Activated T-cell treated with anti-CD3 and anti-CD28 coated beads, Interleukin-2, amount 50 U/mL, for 4 hours (primary cell): ENCODE measurements around the gene CASP3. TPM values are rescaled to one million over a fixed set of nuclear protein-coding genes. Genes with fewer than 3 reads are reported as not detected.
"Not testable (repeated sequence)": the region's sequence is repeated elsewhere in the genome, so short reads cannot be mapped to it uniquely, and the experiment has no call there.

ENCODE experiments used
- ATAC-seq, 2 donors: fragments of 200-7000 bp; cut with Tn5 transposase; one replicate each; pipeline ENCODE4 v1.10.0; 2021
- DNase-seq: peaks from one replicate; pipeline ENCODE4 v3.0.0-alpha.2; 2020
- H3K27me3 Mint-ChIP-seq: one replicate; pipeline ENCODE4 v1.8.0; 2021; ENCODE audit warnings: low read depth, mixed read lengths
- H3K36me3 Mint-ChIP-seq: one replicate; pipeline ENCODE4 v1.8.0; 2022; ENCODE audit warnings: mixed read lengths; ENCODE audit not compliant: insufficient read depth
- H3K4me1 Mint-ChIP-seq: one replicate; pipeline ENCODE4 v1.8.0; 2021; ENCODE audit warnings: low read depth, mixed read lengths
- H3K4me3 Mint-ChIP-seq: one replicate; pipeline ENCODE4 v1.8.0; 2021; ENCODE audit warnings: mild to moderate bottlenecking, moderate library complexity, mixed read lengths
- H3K9me3 Mint-ChIP-seq: one replicate; pipeline ENCODE4 v1.8.0; 2021; ENCODE audit warnings: mixed read lengths
- total RNA-seq, 3 donors: library from RNA; stranded (reverse); gene quantifications; one replicate each; pipeline ENCODE4 v1.2.1, GENCODE V29; 2021

CASP3 gene
- total RNA-seq, 3 donors from 2014 or later = 38.0 to 39.5 (median 38.6) TPM

- peaks cover 17% of the 10 kb centered on the region for H3K4me1 Mint-ChIP-seq
- not testable (repeated sequence) for H3K4me3 Mint-ChIP-seq
These were observed 3.4 kb upstream of the CASP3 start for GRCh38 chr4:184652681-184653080.

DNA sequence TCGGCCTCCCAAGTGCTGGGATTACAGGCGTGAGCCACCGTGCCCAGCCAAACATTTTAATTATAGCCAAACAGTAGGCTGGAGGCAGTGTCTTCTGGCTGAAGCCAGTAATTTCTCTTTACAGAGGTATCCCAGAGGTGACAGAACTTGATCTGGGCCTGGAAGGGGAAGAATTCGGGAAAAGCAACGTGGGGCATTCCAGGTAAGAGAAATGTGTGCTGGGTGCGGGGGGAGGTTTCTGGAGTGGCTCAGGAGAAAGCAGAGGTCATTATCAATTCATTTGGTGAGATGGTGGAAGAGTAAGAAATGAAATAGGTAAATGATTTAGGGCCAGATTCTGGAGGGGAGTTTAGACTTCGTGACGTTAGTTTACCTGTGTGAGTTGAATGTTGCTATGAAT, 2.7 kb upstream of the CASP3 start:
- Mint-ChIP-seq H3K9me3 (no peaks in the 10 kb centered on the region), H3K4me3 (no peak overlapping the region), H3K36me3 (peaks cover 4% of the 10 kb centered on the region), H3K27me3 (no peaks in the 10 kb centered on the region), H3K4me1 (peaks cover 25% of the 10 kb centered on the region)
- ATAC-seq (no peak), DNase-seq (no peak)

More at GRCh38 chr4:184652681-184653080, 3.4 kb upstream of the CASP3 start:
- H3K9me3 Mint-ChIP-seq, H3K27me3 Mint-ChIP-seq, DNase-seq, H3K36me3 Mint-ChIP-seq, ATAC-seq: not testable (repeated sequence)

DNA sequence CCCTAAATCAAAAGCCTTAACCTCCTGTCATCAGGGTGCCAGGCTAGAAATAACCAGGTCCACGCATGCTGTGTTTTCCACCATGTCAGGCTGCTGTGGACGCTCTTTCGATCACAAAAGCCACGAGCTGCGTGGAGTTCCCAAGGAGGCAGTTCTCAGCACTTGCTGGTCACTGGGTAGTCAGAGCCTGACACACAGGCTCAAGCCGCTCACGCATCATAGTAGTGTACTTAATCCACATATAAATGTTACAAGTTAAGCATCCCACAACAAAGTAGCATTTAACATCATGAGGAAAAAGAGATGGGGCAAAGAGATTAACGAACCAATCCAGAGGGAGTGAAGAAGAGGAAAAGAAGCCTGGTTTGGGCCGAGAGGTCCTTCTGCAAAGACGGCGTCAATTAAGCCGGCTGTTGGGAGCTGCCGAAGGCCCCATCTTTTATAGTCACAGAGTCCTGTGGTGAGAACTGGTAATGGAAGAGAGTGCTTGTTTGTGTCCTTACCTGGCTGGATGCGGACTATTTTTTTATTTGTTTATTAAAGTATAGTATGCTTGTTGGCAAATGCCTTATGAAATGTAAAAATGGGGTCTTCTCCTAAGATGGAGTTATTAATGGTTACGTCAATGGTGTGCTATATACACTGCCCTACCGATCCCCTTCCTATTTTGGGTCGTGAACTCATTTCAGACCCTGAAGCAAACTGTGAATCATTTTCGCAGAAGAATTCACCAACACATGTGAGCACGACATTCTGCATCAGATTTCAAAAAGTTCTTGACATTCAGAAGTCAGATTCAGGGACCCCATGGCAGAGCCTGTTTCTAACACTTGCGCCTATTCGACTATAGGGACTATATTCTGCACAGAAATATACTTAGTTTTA, 966 bp upstream of the CASP3 start:
- Mint-ChIP-seq H3K9me3 (no peaks in the 10 kb centered on the region), H3K27me3 (no peaks in the 10 kb centered on the region), H3K36me3 (peaks cover 6% of the 10 kb centered on the region), H3K4me3 (peak overlapping the region; percentile 85), H3K4me1 (peaks cover 40% of the 10 kb centered on the region)
- DNase-seq (peak; percentile 11), ATAC-seq (peak; percentile 3 to 6)

GRCh38 chr4:184648313-184649025, 778 bp downstream of the CASP3 start:
- H3K4me1 Mint-ChIP-seq = peaks cover 51% of the 10 kb centered on the region
- peak overlapping the region; percentile 97 for H3K4me3 Mint-ChIP-seq
- H3K27me3 Mint-ChIP-seq = no peaks in the 10 kb centered on the region
- no peaks in the 10 kb centered on the region for H3K9me3 Mint-ChIP-seq
- DNase-seq = peak; percentile 20
- H3K36me3 Mint-ChIP-seq = peaks cover 15% of the 10 kb centered on the region
- peak; percentile 27 to 34 for ATAC-seq

- Mint-ChIP-seq H3K27me3 (no peaks in the 10 kb centered on the region), H3K4me3 (peak overlapping the region; percentile 97), H3K36me3 (peaks cover 15% of the 10 kb centered on the region), H3K9me3 (no peaks in the 10 kb centered on the region), H3K4me1 (peaks cover 51% of the 10 kb centered on the region)
- ATAC-seq (no peak), DNase-seq (no peak)
These were observed 1.3 kb downstream of the CASP3 start for GRCh38 chr4:184648054-184648312.

GRCh38 chr4:184647266-184648053, 1.8 kb downstream of the CASP3 start:
- ATAC-seq = no peak
- H3K4me3 Mint-ChIP-seq = peak overlapping the region; percentile 97
- DNase-seq = no peak
- no peaks in the 10 kb centered on the region for H3K9me3 Mint-ChIP-seq
- H3K4me1 Mint-ChIP-seq = peaks cover 53% of the 10 kb centered on the region
- H3K36me3 Mint-ChIP-seq = peaks cover 15% of the 10 kb centered on the region
- no peaks in the 10 kb centered on the region for H3K27me3 Mint-ChIP-seq

- H3K4me1 Mint-ChIP-seq = peaks cover 65% of the 10 kb centered on the region
- no peak for ATAC-seq
- H3K9me3 Mint-ChIP-seq = no peaks in the 10 kb centered on the region
- no peak for DNase-seq
- H3K4me3 Mint-ChIP-seq = peak overlapping the region; percentile 97
- H3K36me3 Mint-ChIP-seq = peaks cover 22% of the 10 kb centered on the region
- no peaks in the 10 kb centered on the region for H3K27me3 Mint-ChIP-seq
These were observed 3.2 kb downstream of the CASP3 start for GRCh38 chr4:184645904-184646610.

DNA sequence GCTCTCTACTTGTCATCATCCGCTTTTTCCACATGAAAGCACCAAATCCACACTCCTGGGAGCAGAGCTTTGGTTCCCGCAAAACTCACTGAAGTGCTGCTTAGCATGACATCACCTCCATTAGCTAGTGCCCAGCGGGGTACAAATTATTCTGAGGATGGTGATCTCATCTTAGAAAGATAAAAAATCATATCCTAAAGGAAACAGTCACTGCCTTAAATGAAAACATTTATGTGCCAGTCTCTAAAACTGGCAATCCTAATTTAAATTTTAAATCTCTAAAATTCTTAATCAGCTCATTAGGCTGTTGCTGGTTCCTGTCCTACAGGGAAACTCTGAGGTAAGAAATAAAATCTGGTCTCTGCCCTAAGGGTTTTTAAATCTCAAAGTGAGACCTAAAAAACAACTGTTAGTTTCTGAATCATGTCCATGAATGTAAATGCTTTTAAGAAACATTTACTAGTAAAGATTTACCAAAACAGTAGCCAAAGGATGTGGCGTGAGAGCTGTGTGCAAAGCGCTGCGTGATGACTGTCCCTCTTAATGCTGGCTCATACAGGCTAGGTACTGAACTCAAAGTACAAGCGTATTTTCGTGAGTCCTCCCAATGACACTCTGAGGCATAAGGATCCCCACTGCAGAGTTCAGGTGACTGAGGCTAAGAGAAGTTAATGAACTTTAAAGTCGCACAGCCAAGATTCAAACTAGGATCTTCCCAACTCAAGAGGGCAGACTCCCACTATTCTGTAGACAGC, 4.5 kb downstream of the CASP3 start:
- no peak overlapping the region for H3K4me3 Mint-ChIP-seq
- no peak for ATAC-seq
- no peak for DNase-seq

DNA sequence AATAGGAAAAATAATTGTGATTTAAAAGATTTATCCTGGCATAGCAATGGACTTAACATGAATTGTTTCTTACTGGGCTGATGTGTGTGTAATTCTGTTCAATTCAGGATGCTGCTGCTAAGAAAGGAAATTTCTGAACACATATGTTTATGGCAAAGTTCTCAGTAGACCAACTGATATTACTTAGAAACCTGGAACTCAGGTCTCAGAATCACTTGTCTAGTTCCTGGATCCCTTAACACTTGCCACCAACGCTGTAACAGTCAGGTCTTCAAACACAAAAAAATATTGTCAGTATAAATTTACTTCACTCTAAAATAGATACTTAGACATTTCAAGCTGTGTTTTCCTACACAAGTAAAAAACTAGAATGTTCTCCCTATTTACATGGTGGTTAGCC, 5.5 kb downstream of the CASP3 start:
- no peak overlapping the region for H3K4me3 Mint-ChIP-seq
- DNase-seq = no peak
- H3K36me3 Mint-ChIP-seq = peaks cover 35% of the 10 kb centered on the region
- no peak for ATAC-seq
- peaks cover 75% of the 10 kb centered on the region for H3K4me1 Mint-ChIP-seq
- no peaks in the 10 kb centered on the region for H3K27me3 Mint-ChIP-seq
- H3K9me3 Mint-ChIP-seq = no peaks in the 10 kb centered on the region

More for the DNA sequence above, 4.5 kb downstream of the CASP3 start:
- peaks cover 67% of the 10 kb centered on the region for H3K4me1 Mint-ChIP-seq
- H3K9me3 Mint-ChIP-seq = no peaks in the 10 kb centered on the region
- H3K36me3 Mint-ChIP-seq = peaks cover 29% of the 10 kb centered on the region
- no peaks in the 10 kb centered on the region for H3K27me3 Mint-ChIP-seq

DNA sequence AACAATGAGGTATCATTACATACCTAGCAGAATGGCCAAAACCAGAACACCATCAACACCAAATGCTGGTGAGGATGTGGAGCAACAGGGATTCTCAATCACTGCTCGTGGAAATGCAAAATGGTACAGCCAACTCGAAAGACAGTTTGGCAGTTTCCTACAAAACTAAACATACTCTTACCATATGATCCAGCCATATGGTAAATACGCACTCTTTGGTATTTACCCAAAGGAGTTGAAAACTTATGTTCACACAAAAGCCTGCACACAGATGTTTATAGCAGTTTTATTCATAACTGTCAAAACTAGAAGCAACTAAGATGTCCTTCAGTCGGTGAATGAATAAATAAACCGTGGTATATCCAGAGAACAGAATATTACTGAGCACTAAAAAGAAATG, 7.8 kb downstream of the CASP3 start:
- no peak for ATAC-seq
- Mint-ChIP-seq H3K4me3 (no peak overlapping the region), H3K9me3 (no peaks in the 10 kb centered on the region), H3K4me1 (peaks cover 58% of the 10 kb centered on the region), H3K36me3 (peaks cover 41% of the 10 kb centered on the region), H3K27me3 (no peaks in the 10 kb centered on the region)
- no peak for DNase-seq

- Mint-ChIP-seq H3K9me3 (no peaks in the 10 kb centered on the region), H3K27me3 (no peaks in the 10 kb centered on the region), H3K4me1 (peaks cover 54% of the 10 kb centered on the region), H3K4me3 (no peak overlapping the region), H3K36me3 (peaks cover 41% of the 10 kb centered on the region)
- DNase-seq (no peak), ATAC-seq (no peak)
These were observed 8.2 kb downstream of the CASP3 start for GRCh38 chr4:184641022-184641421.

DNA sequence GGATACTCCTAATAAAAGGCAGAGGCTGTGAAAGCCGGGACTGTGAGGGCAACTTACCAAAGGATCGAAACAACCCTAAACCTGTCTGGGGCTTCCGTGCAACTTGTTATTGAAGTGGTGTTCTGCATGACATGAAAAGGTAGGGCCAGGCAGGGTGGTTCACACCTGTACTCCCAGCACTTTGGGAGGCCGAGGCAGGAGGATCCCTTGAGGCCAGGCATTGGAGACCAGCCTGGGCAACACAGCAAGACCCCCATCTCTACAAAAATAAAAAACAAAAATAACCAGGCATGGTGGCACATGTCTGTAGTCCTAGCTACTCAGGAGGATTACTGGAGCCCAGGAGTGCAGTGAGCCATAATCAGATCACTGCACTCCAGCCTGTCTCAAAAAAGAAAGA, 12.3 kb downstream of the CASP3 start:
- Mint-ChIP-seq H3K4me1 (peaks cover 33% of the 10 kb centered on the region), H3K36me3 (peaks cover 49% of the 10 kb centered on the region), H3K4me3 (no peak overlapping the region), H3K9me3 (no peaks in the 10 kb centered on the region), H3K27me3 (no peaks in the 10 kb centered on the region)
- DNase-seq = no peak
- no peak for ATAC-seq

DNA sequence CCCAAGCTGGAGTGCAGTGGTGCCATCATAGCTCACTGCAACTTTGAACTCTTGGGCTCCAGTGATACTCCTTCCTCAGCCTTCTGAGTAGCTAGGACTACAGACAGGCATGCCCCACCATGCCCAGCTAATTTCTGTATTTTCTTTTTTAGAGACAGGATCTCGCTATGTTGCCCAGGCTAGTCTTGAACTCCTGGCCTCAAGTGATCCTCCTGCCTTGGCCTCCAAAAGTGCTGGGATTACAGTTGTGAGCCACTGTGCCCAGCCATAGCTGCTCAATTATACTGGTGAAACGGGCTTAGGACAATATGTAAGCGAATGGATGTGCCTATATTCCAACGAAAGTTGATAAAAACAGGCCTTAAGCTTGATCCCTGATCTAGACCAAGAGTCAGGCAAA, 13.1 kb downstream of the CASP3 start:
- DNase-seq (no peak), ATAC-seq (no peak)
- Mint-ChIP-seq H3K4me1 (peaks cover 26% of the 10 kb centered on the region), H3K4me3 (no peak overlapping the region), H3K27me3 (no peaks in the 10 kb centered on the region), H3K9me3 (no peaks in the 10 kb centered on the region), H3K36me3 (peaks cover 49% of the 10 kb centered on the region)
